Esophagus squamous epithelium (tissue), 4 donors: ENCODE results near the gene GRIK4.

Experiments
- CTCF ChIP-seq, 6 experiments: fragments of 450-650 bp in 4 of 6; fragments of 200-600 bp in 2 of 6; sonication (generic) in 2 of 6; IDR thresholded peaks; one replicate each; pipeline ENCODE4 v1.5.1; 2016 to 2019; ENCODE audit warnings: antibody characterized with exemption in 6 of 6, mild to moderate bottlenecking in 4 of 6, moderate library complexity in 4 of 6
- POLR2A ChIP-seq, 4 donors: fragments of 450-650 bp; IDR thresholded peaks; one replicate each; pipeline ENCODE4 v1.6.1; 2017; ENCODE audit warnings: antibody characterized with exemption in 4 of 4, mild to moderate bottlenecking in 4 of 4, moderate library complexity in 3 of 4

- peak; percentile 70 to 94 (median 86) for TF ChIP-seq CTCF (IDR thresholded peaks at IDR 0.05)
- no peak for TF ChIP-seq POLR2A (IDR thresholded peaks at IDR 0.05)
Measured at GRCh38 chr11:120801801-120802689, 290.5 kb downstream of the GRIK4 start.
